Endothelial cell (in vitro differentiated cells): ENCODE measurements around the gene PCDHGA11. TPM values are rescaled to one million over a fixed set of nuclear protein-coding genes. Genes with fewer than 3 reads are reported as not detected.
"Not testable (repeated sequence)": the region's sequence is repeated elsewhere in the genome, so short reads cannot be mapped to it uniquely, and the experiment has no call there.

Experiments used
- DNase-seq: peaks from one replicate; pipeline ENCODE4 v3.0.0; 2021; ENCODE audit warnings: low spot score
- H3K27ac Mint-ChIP-seq: one replicate; pipeline ENCODE4 v1.8.0; 2021; ENCODE audit warnings: mixed read lengths, inconsistent platforms; ENCODE audit not compliant: unreplicated experiment
- H3K27me3 Mint-ChIP-seq: one replicate; pipeline ENCODE4 v1.8.0; 2021; ENCODE audit warnings: mild to moderate bottlenecking, moderate library complexity, mixed read lengths, inconsistent platforms; ENCODE audit not compliant: unreplicated experiment
- H3K36me3 Mint-ChIP-seq: one replicate; pipeline ENCODE4 v1.8.0; 2021; ENCODE audit warnings: mild to moderate bottlenecking, low read depth, mixed read lengths, inconsistent platforms; ENCODE audit not compliant: unreplicated experiment
- H3K4me1 Mint-ChIP-seq: one replicate; pipeline ENCODE4 v1.8.0; 2021; ENCODE audit warnings: mild to moderate bottlenecking, mixed read lengths, inconsistent platforms; ENCODE audit not compliant: unreplicated experiment
- H3K4me3 Mint-ChIP-seq: one replicate; pipeline ENCODE4 v1.8.0; 2021; ENCODE audit warnings: mild to moderate bottlenecking, mixed read lengths, inconsistent platforms; ENCODE audit not compliant: unreplicated experiment
- H3K9me3 Mint-ChIP-seq: one replicate; pipeline ENCODE4 v1.8.0; 2021; ENCODE audit warnings: mixed read lengths, inconsistent platforms; ENCODE audit not compliant: unreplicated experiment
- long read RNA-seq: library from polyadenylated mRNA; unstranded; transcript quantifications from one replicate; pipeline ENCODE4 v2.0.0, GENCODE V29; 2020; ENCODE audit not compliant: unreplicated experiment
- total RNA-seq: library from RNA; stranded (reverse); fragmentation: NEBNext Ultra II Directional; extraction: Animal tissue kit (Norgen Biotek cat#: 25700); gene quantifications from one replicate; pipeline ENCODE4 v1.2.1, GENCODE V29; 2021; ENCODE audit not compliant: unreplicated experiment
- TF ChIP-seq, protein P1 (sequence below): fragments of 200-600 bp; sonication (generic); IDR thresholded peaks from one replicate; pipeline ENCODE4 v1.5.0; 2021; ENCODE audit warnings: antibody characterized with exemption; ENCODE audit not compliant: unreplicated experiment

The PCDHGA11 gene
- 10.8 TPM for total RNA-seq
- long read RNA-seq = 0 reads

DNA sequence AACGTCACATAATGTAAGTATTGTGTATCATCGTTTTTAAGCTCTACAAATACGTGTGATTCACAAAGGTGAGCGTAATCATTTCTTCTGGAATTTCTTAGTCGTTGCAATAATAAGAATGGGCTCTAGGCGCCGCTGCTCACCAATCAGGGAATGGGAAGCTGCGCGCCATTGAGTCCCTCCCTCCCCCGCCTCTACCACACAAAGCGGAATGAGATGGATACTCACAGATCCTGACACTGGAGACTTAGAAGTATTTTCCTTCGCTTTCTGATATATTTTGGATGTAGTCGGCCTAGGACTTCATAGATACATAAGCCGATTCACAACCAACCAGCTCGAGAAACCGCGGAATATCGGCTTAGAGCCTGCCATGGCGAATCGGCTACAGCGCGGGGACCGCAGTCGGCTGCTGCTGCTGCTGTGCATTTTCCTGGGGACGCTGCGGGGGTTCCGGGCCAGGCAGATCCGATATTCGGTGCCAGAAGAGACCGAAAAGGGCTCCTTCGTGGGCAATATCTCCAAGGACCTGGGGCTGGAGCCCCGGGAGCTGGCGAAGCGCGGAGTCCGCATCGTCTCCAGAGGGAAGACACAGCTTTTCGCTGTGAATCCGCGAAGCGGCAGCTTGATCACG is at the start of gene PCDHGA11:
Gene PCDHGA11 (plus strand): TSS at position 197 of the 634 bp plus-strand sequence. CDS start 177 bp downstream, at position 374.
- TF ChIP-seq, protein P1, sequence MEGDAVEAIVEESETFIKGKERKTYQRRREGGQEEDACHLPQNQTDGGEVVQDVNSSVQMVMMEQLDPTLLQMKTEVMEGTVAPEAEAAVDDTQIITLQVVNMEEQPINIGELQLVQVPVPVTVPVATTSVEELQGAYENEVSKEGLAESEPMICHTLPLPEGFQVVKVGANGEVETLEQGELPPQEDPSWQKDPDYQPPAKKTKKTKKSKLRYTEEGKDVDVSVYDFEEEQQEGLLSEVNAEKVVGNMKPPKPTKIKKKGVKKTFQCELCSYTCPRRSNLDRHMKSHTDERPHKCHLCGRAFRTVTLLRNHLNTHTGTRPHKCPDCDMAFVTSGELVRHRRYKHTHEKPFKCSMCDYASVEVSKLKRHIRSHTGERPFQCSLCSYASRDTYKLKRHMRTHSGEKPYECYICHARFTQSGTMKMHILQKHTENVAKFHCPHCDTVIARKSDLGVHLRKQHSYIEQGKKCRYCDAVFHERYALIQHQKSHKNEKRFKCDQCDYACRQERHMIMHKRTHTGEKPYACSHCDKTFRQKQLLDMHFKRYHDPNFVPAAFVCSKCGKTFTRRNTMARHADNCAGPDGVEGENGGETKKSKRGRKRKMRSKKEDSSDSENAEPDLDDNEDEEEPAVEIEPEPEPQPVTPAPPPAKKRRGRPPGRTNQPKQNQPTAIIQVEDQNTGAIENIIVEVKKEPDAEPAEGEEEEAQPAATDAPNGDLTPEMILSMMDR = peak; percentile 65
- peaks cover 36% of the 10 kb centered on the region for H3K9me3 Mint-ChIP-seq
- peaks cover 70% of the 10 kb centered on the region for H3K36me3 Mint-ChIP-seq
- peak; percentile 37 for DNase-seq
- H3K27ac Mint-ChIP-seq = no peak within 1 kb of the TSS
- peak within 1 kb of the TSS; percentile 89 for H3K4me3 Mint-ChIP-seq
- H3K4me1 Mint-ChIP-seq = peaks cover 21% of the 10 kb centered on the region
- peaks cover 25% of the 10 kb centered on the region for H3K27me3 Mint-ChIP-seq

- TF ChIP-seq, protein P1 = no peak
- peaks cover 2% of the 10 kb centered on the region for H3K27me3 Mint-ChIP-seq
- no peak for DNase-seq
- peaks cover 55% of the 10 kb centered on the region for H3K36me3 Mint-ChIP-seq
- no peak overlapping the region for H3K27ac Mint-ChIP-seq
- peak overlapping the region; percentile 83 for H3K4me3 Mint-ChIP-seq
- H3K9me3 Mint-ChIP-seq = peaks cover 27% of the 10 kb centered on the region
- H3K4me1 Mint-ChIP-seq = no peaks in the 10 kb centered on the region
Measured at GRCh38 chr5:141371572-141372475, 49.0 kb upstream of the PCDHGA11 start.

- peak within 1 kb of the TSS; percentile 73 for H3K4me3 Mint-ChIP-seq
Measured at GRCh38 chr5:141373673-141374317, 47.1 kb upstream of the PCDHGA11 start, which contains the start of gene PCDHGA6. Gene PCDHGA6 (plus strand): TSS chr5:141373891. CDS start chr5:141374084, 193 bp downstream.

GRCh38 chr5:141374627-141375026 is 46.2 kb upstream of the PCDHGA11 start:
- H3K36me3 Mint-ChIP-seq = peaks cover 62% of the 10 kb centered on the region
- TF ChIP-seq, protein P1 = no peak
- peak overlapping the region; percentile 73 for H3K4me3 Mint-ChIP-seq
- DNase-seq = no peak
- H3K9me3 Mint-ChIP-seq = peaks cover 27% of the 10 kb centered on the region
- peaks cover 2% of the 10 kb centered on the region for H3K27me3 Mint-ChIP-seq
- no peak overlapping the region for H3K27ac Mint-ChIP-seq
- no peaks in the 10 kb centered on the region for H3K4me1 Mint-ChIP-seq

More at GRCh38 chr5:141373673-141374317, 47.1 kb upstream of the PCDHGA11 start, which contains the start of gene PCDHGA6:
- no peaks in the 10 kb centered on the region for H3K4me1 Mint-ChIP-seq
- no peak within 1 kb of the TSS for H3K27ac Mint-ChIP-seq
- peaks cover 27% of the 10 kb centered on the region for H3K9me3 Mint-ChIP-seq
- peaks cover 62% of the 10 kb centered on the region for H3K36me3 Mint-ChIP-seq
- TF ChIP-seq, protein P1 = no peak
- peaks cover 2% of the 10 kb centered on the region for H3K27me3 Mint-ChIP-seq
- DNase-seq = no peak

GRCh38 chr5:141375444-141376155 is 45.3 kb upstream of the PCDHGA11 start:
- not testable (repeated sequence) for H3K4me3 Mint-ChIP-seq, H3K4me1 Mint-ChIP-seq, DNase-seq, H3K27me3 Mint-ChIP-seq, H3K27ac Mint-ChIP-seq
- peaks cover 55% of the 10 kb centered on the region for H3K36me3 Mint-ChIP-seq
- H3K9me3 Mint-ChIP-seq = peaks cover 27% of the 10 kb centered on the region
